ENCODE data around the gene MTG1. TPM values are rescaled to one million over a fixed set of nuclear protein-coding genes. Genes with fewer than 3 reads are reported as not detected.

MTG1 gene
- total and polyA plus RNA-seq, 12 donors = 17.4 to 36.2 (median 23.8) TPM

DNA sequence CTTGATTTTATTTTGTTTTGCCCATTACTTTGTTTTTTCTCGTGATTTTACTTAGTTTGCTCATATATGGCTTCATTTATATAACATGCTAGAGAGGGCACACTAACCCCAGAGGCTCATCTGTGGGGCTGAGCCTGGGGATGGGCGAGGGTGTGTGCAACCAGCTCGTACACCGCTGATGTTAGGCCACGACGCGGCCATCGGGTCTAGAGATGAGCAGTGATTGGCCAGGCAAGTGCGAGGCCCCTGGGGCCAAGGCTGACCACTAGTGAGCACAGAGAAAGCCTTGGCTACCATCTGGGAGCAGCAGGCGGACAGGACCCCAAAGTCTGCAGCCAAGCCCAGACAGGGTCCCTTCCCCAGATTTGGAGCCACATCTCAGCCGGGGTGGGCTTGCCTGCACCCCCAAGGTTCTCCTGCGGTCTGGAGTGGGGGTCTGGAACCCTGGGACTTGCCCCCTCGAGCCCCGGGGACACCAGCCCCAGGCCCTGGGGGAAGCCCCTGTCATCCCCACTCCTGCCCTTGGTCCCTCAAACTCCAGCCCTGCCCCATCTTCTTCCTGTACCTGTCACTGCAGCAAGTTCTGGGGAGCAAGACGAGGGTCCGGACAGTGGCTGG, 39.9 kb upstream of the MTG1 start:
- Histone ChIP-seq H3K27ac (no peak overlapping the region), H3K4me1 (peaks cover 4 to 28% (median 15%) of the 10 kb centered on the region in 9 donors), H3K36me3 (peaks cover 0 to 3% (median 0%) of the 10 kb centered on the region in 9 donors), H3K9me3 (no peaks in the 10 kb centered on the region), H3K27me3 (peaks cover 0 to 21% (median 0%) of the 10 kb centered on the region in 7 donors), H3K4me3 (no peak overlapping the region)
- ATAC-seq = no peak
- TF ChIP-seq CTCF (IDR thresholded peaks at IDR 0.05) = no peak
- intact Hi-C loops (cut with DNase I) = no loop called here
- 86 to 87% methylated on average over 16 of the region's 16 CpGs for WGBS, 2 donors
- DNase-seq = no peak

GRCh38 chr10:133354672-133355240, 39.2 kb upstream of the MTG1 start:
- H3K27ac ChIP-seq = no peak overlapping the region
- no peak for DNase-seq
- TF ChIP-seq CTCF (IDR thresholded peaks at IDR 0.05) = no peak

DNA sequence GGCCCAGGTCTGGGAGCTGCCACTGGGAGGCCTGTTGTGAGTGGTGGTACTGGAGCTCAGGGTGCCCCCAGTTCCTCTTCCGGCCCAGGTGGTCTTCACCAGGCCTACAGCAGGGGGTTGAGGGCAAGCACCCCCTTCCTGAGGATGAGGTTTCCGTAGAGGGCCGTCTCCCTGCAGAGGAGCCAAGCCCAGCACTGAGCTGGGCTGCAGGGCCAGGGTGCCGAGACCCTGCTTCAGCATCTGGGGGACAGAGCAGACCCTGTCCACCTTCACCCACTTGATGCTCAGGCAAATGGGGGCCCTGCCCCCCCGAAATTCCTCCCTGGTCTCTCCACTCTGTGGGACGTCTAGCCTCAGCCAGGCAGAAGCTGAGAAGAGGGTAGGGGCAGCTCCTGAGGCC, 38.7 kb upstream of the MTG1 start:
- WGBS, 2 donors = 97% methylated on average over 6 of the region's 6 CpGs
- no peak for TF ChIP-seq CTCF (IDR thresholded peaks at IDR 0.05)
- Histone ChIP-seq H3K27me3 (peaks cover 0 to 9% (median 0%) of the 10 kb centered on the region in 7 donors), H3K9me3 (no peaks in the 10 kb centered on the region), H3K27ac (no peak overlapping the region), H3K4me1 (peaks cover 4 to 28% (median 15%) of the 10 kb centered on the region in 9 donors), H3K36me3 (peaks cover 0 to 3% (median 0%) of the 10 kb centered on the region in 9 donors), H3K4me3 (no peak overlapping the region)
- no peak for ATAC-seq
- intact Hi-C loops (cut with DNase I) = no loop called here
- DNase-seq = no peak

More at GRCh38 chr10:133354672-133355240, 39.2 kb upstream of the MTG1 start:
- no peaks in the 10 kb centered on the region for H3K9me3 ChIP-seq
- 93% methylated on average over 14 of the region's 14 CpGs for WGBS, 2 donors
- peaks cover 0 to 14% (median 0%) of the 10 kb centered on the region in 7 donors for H3K27me3 ChIP-seq
- peaks cover 4 to 28% (median 15%) of the 10 kb centered on the region in 9 donors for H3K4me1 ChIP-seq
- no peak overlapping the region for H3K4me3 ChIP-seq
- H3K36me3 ChIP-seq = peaks cover 0 to 3% (median 0%) of the 10 kb centered on the region in 9 donors
- intact Hi-C loops (cut with DNase I) = no loop called here
- no peak for ATAC-seq

GRCh38 chr10:133355991-133356390, 38.0 kb upstream of the MTG1 start:
- peaks cover 0 to 2% (median 0%) of the 10 kb centered on the region in 7 donors for H3K27me3 ChIP-seq
- H3K4me1 ChIP-seq = peaks cover 4 to 27% (median 15%) of the 10 kb centered on the region in 9 donors
- H3K9me3 ChIP-seq = peaks cover 0 to 3% (median 0%) of the 10 kb centered on the region in 11 donors
- no peak overlapping the region for H3K4me3 ChIP-seq
- peaks cover 0 to 3% (median 0%) of the 10 kb centered on the region in 9 donors for H3K36me3 ChIP-seq
- ATAC-seq (no peak), DNase-seq (no peak)
- intact Hi-C loops (cut with DNase I) = no loop called here
- H3K27ac ChIP-seq = no peak overlapping the region
- no peak for TF ChIP-seq CTCF (IDR thresholded peaks at IDR 0.05)
- WGBS, 2 donors = 97 to 100% methylated on average over 3 of the region's 3 CpGs
